ENCODE results near the gene TUBA8.
"Not testable (repeated sequence)": the region's sequence is repeated elsewhere in the genome, so short reads cannot be mapped to it uniquely, and the experiment has no call there.

The TUBA8 gene

DNA sequence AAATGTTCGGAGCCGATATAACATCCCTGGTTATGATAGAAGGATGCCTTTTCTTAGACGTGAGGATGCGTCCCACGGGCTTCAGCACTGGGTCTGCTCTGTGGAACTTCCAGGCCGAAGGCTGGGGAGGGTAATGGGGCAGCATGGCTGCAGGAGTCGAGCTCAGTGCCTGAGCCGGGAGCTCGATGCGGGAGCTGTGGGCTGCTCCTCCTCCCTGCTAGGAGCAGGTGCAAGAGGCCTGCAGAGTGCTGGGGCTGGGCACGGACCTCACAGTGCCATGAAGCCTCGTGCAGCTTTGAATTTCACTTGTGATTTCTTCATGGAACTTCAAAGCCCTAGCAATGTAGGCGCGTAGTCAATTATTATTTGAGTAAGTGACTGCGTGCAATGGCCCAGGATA lies 6.0 kb downstream of the TUBA8 start:
- DNase-seq = no peak
- intact Hi-C loops (cut with DNase I) = no loop called here

DNA sequence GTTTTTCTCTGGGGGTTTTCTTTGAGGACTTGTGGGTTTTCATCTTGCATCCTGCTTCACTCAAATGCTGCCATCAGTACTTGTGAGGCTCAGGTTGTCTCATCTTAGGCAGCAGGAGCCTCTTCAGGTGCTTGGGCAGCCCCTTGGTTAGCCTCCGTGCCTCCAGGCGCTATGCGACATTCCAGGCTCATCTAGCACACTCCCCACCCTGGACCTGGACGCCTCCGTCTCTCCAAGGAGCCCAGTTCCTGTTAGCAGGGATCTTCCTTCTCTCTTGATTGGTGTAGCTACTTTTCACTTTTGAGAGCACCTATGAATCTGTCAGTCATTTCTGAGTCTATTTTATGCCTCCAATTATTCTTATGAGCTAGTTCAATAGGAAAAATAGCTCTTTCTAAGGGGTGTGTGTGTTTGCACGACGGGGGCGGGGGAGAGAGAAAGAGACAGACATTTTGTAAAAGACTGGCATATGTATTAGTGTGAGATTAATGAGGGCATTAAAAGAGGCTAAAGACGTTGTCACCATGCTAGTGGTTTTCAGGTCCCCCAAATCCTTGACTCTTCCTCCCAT lies 7.8 kb downstream of the TUBA8 start:
- intact Hi-C loops (cut with DNase I) = no loop called here
- DNase-seq = peak in 27 of 42 donors; percentile 25 to 82 (median 54)

DNA sequence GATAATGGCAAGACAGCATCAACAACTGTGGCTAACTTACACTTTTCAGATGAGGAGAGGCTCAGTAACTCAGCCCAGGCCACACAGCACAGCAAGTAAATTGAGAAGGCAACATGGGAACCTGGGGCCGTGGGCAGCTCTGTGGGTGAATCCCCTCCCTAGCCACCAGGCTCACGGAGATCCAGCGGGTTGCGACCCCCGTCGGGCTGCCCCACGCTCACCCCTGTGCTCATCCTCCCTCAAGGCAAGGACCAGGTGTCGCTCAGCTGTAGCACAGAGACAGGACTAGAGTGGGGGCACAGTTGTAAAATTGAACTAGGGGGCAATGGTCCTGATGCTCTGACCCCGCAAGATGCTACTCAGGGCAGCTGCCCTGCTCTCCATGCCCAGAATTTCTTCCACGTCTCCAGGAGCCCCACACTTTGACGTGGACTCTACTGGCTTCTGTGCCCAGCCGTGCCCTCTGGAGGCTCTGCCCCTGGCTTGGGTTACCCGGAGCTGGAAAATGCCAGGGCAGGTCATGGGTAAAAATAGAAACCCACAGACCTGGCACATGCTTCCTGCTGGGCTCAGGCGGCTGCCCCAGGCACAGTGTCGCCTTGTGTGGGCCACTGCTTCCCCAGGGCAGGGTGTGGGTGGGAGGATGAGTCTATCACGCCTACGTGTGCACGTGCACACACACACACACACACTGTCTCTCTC lies 9.0 kb downstream of the TUBA8 start:
- intact Hi-C loops (cut with DNase I) = no loop called here
- DNase-seq = peak in 16 of 42 donors; percentile 19 to 58 (median 45)

DNA sequence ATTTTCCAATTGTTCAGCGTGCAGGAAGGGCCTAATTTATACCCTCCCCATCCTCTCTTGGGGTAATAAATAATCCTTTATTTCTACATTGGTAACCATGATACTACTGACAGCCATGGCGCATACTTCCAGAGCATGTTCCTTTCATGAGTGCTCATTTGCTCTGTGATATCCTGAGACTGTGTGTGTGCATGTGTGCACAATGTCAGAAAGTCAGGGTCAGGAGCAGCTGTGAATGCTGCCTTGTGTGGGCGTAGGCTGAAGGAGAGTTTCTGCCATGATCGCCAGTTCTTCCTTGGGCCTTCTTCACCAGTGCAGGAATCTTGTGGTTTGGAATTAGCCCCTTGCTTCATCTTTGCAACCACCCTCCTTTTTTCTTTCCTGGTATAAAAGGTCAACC lies 10.2 kb downstream of the TUBA8 start:
- intact Hi-C loops (cut with DNase I) = no loop called here
- peak in 1 of 42 donors; percentile 20 for DNase-seq

DNA sequence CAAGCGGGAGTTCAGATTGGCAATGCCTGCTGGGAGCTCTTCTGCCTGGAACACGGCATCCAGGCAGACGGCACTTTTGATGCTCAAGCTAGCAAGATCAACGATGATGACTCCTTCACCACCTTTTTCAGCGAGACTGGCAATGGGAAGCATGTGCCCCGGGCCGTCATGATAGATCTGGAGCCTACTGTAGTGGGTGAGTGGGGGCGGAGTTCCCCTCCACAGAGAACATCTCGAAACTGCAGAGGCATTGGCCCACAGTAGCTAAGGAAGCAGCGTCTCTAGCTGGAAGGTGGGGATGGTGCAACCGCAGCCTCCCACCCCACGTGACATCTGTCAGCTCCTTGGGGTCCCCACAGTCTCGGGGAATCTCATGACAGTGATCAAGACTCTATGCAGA lies 10.9 kb downstream of the TUBA8 start:
- intact Hi-C loops (cut with DNase I) = no loop called here
- DNase-seq = peak in 26 of 42 donors; percentile 29 to 77 (median 50)

DNA sequence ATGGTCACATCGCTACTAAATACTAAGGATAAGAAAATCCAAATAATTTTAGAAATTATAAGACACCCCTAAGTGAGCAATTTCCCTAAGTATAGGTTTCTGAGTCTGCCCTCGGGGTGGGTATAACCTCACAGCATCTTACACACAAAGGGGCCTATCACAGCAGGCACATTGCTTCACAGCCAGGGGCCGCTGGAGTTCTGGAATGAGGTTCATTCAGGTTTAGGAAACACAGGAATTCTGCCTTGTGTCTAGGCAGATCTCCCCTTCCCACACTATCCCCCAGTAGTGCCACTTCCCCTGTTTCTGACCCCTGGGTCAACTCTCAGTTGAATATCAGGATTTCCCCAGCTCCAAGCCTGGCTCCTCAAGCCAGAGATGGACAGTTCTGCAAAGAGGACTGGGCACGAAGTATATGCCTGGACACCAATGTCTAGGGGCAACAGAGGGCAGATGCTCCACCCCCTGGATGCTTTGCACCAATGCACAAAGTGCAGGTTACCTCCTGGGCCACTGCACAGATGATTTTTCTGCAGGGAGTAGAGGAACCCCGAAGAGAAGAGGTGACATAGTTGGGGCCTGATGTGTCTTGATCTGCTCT lies 11.4 kb downstream of the TUBA8 start:
- DNase-seq = peak in 2 of 42 donors; percentile 18 to 19

DNA sequence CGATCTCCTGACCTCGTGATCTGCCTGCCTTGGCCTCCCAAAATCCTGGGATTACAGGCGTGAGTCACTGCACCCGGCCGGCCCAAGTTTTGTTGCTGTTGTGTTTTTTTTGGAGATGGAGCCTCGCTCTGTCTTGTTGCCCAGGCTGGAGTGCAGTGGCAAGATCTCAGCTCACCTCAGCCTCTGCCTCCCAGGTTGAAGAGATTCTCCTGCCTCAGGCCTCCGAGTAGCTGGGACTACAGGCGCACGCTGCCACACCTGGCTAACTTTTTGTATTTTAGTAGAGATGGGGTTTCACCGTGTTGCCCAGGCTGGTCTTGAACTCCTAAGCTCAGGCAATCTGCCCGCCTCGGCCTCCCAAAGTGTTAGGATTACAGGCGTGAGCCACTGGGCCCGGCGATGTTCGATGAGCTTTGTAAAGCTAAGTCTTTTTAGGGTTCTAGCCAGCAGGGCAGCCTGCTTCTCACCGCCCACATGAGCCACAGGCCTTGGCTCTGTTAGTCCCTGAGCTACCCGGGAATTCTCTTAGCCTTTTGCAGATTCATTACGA lies 12.9 kb downstream of the TUBA8 start:
- peak in 1 of 42 donors; percentile 25 for DNase-seq
- intact Hi-C loops (cut with DNase I) = not testable (repeated sequence)

More for the DNA sequence above, 11.4 kb downstream of the TUBA8 start:
- intact Hi-C loops (cut with DNase I) = no loop called here

DNA sequence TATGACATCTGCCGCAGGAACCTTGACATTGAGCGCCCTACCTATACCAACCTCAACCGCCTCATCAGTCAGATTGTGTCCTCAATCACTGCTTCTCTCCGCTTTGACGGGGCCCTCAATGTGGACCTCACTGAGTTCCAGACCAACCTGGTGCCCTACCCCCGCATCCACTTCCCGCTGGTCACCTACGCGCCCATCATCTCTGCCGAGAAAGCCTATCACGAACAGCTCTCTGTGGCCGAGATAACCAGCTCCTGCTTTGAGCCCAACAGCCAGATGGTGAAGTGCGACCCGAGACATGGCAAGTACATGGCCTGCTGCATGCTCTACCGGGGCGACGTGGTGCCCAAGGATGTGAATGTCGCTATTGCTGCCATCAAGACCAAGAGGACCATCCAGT lies 16.0 kb downstream of the TUBA8 start:
- intact Hi-C loops (cut with DNase I) = no loop called here
- DNase-seq = peak in 1 of 42 donors; percentile 24

DNA sequence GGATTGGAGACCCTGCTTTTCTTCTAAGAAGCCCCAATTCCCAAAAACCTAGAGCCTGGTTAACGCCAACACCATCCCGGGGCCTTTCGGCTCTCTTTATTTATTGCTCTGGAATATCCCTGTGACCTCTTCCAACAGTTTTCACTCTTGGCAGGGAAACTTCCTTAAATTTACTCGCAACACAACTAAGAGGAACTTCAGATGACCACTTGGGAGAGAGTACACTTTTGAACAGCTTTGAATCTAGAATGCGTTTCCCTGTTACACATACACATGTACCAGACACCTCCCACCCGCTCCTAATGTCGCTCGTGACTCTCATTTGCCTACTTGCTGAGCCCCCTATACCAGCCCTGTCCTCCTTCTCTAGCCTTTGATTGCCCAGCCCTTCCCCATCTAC lies 19.4 kb downstream of the TUBA8 start:
- DNase-seq = peak in 1 of 42 donors; percentile 31
- intact Hi-C loops (cut with DNase I) = no loop called here

DNA sequence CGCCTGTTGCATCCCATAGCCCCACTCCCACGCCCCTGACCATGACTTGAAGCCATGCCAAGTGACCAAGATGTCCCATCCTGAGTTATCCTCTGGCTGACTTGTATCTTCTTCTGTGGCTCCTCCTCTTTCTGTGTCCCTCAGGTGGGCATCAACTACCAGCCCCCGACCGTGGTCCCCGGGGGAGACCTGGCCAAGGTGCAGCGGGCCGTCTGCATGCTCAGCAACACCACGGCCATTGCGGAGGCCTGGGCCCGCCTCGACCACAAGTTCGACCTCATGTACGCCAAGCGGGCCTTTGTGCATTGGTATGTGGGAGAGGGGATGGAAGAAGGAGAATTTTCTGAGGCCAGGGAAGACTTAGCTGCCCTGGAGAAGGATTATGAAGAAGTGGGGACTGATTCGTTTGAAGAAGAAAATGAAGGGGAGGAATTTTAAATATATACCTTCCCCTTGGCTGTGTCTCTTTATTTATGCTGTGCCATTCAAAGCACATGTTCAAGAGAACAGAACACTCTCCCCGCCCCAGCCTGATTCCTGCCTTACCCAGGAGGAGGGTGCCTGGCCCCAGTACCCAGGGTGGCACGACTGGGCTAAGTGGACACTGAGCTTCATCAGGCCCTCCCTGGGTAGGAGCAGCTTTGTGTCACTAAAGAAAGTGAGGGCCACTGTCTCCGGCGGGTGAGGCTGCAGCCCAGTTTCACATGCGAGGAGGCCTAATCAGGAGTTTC lies 20.3 kb downstream of the TUBA8 start:
- intact Hi-C loops (cut with DNase I) = no loop called here
- DNase-seq = peak in 8 of 42 donors; percentile 24 to 68 (median 46)

DNA sequence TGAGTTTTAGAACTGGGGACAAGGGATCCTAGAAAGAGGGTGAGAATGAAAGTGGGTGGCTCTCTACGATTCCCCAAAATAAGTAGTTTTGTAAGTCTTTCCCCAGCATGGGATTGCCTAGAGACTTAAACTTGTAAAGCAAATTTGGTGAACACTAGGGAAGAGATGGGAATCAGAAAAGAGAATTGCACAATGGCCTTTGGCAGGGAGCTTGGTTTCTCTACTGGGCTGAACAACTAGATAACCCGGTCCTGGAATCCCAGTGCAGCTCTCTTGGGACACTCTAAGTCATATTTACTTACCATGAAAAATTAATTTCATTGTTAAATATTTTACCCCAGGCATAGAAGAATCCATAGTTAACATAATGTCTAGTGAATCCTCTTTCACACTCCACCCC lies 22.8 kb downstream of the TUBA8 start:
- intact Hi-C loops (cut with DNase I) = no loop called here
- DNase-seq = no peak

DNA sequence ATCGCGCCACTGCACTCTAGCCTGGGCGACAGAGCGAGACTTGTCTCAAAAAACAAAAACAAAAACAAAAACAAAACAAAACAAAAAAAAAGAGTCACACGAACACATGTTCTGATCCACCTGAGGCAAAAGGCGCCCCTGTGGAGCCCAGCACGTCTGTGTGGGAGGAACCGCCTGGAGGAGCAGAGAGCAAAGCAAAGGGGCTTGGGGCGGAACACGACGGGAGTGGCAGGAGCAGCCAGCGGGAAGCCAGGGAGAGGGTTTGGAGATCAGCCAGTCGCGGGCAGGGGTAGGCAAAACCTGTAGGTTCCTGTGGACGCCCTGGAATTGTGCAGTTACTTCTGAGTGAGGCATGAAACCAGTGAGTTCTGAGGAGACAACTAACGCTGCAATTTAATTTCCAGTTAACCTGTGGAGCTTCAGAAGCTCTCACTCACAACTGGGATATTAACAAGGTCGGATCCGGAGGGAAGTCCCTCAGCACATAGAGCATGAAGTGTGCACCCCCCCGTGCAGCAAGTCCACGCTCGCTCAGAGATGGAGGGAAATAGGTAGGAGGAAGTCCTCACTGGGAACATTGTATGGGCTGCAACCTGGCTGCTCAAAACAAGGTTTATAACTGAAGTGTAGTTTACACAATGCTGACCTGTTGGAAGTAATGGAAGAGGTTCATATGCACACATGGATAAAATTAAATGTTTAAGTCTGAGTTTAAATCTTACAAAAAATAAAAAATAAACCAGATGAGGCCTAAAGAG lies 26.1 kb downstream of the TUBA8 start:
- intact Hi-C loops (cut with DNase I) = no loop called here
- peak in 1 of 42 donors; percentile 59 for DNase-seq

DNA sequence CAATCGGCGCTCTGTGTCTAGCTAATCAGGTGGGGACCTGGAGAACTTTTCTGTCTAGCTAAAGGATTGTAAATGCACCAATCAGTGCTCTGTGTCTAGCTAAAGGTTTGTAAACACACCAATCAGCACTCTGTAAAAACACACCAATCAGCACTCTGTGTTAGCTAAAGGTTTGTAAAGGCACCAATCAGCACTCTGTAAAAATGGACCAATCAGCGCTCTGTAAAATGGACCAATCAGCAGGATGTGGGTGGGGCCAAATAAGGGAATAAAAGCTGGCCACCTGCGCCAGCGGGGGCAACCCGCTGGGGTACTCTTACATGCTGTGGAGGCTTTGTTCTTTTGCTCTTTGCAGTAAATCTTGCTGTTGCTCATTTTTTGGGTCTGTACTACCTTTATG lies 30.4 kb downstream of the TUBA8 start:
- intact Hi-C loops (cut with DNase I); DNase-seq: not testable (repeated sequence)

DNA sequence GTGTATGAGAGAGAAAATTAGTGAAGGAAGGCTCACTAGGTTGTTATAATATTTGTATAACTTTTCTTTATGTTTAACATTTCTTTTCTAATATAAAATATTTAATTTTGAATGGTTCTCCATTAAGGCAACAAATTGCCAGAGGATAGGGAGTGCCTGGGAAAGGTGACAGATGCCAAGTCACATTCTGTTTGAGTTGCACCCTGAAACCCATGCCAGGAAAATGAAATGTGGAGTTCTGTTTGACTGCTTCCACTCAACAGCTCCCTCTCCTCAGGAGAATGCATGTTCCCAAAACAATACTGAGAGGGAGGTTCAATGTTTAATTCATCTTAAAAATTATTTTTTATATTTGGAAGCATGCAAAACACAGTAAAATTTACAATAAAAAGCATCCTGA lies 33.5 kb downstream of the TUBA8 start:
- intact Hi-C loops (cut with DNase I) = no loop called here
- DNase-seq = no peak

DNA sequence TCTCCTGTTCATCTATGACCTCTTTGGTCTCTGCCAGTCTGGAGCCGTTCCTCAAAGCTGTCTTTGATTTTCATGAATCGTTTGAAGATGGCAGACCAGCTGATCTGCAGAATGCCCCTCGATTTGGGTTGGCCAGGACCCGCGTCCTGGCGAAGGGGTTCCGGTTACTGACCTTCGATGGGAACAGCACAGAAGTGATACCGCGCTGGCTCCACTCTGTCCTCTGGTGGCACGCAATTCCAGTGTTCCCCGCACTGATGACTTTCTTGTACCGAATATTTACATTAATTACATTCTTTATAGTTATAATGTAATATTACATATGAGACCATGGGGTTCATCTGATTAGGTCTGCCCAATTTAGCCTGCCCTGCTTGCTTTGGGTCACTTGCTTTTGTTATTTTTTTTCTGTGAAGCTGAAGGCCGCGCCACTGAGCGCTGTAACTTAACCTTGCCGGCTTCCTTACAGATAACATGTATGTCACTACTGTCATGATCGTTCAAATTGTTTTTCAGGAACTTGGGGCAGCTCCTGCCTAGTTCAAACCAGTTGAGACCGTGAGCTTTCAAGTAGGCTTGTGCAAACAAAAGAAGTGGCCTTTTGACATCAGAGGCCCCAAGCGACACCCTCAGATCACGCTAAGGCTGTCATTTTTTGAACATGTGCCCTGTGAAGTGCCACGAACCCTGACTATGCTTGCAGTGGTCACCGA lies 35.2 kb downstream of the TUBA8 start:
- no peak for DNase-seq
- intact Hi-C loops (cut with DNase I) = no loop called here

DNA sequence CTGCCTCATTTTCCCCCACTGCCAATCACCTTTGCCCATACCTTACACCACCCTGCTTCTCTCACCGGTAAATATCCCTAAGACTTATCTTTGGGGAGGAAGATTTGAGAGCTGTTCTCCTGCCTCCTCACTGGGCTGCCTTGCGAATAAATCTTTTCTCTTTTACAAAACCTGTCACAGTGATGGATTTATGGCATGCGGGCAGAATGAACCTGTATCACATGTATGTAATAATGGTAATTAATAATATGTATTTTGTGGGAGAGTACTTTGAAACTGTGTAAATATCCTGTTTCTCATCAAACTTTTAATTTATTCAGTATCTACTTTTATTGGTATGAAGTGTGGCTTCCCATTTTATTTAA lies 35.8 kb downstream of the TUBA8 start:
- no peak for DNase-seq
- intact Hi-C loops (cut with DNase I) = no loop called here

DNA sequence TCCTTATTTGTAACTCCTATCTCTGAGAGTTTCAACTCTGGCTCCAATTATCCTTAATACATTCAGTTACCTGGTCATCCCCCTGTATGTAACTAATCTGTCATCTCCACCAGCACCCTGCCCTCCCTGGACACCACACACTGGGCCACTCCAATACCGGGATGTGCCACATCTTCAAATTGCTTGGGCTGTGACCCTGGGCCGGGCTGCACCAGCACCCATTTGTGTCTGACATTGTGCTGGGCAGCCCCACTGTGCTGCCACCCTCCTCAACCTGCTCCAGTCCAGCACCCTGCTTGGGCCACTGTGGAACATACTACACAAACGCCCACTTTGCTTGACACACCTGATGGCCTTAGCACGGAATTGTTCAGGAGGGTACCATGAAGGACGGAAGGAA lies 37.2 kb downstream of the TUBA8 start:
- DNase-seq = no peak
- intact Hi-C loops (cut with DNase I) = no loop called here

DNA sequence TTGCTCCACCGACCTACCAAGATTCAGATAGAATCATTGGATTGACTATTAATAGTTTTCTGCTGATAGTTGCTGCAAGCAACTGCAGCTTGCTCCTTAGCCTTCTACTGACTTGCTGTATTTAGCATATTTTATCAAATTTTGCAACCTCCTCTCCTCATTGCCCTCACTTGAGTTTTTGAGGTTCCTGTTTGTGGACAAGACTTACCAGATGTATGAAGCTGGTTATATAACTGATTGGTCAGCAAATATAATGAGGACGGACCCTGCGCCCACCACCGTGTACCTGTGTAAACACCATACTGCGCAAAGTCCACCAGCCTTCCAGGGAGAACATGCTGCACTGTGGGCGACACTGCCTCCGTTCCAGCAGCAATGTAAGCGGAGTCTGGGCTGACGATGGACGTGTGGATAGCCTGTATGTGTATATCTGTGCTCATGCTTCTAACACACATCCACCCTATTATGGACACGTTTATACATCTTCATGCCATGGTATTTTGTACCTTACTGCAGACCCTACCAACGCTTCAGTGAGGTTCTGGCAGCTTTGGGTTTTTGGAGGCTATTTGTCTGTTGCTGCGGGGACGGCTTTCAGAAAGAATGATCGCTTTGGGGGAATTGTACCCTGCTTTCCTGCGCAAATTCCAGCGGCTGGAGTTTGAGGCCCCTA lies 37.8 kb downstream of the TUBA8 start:
- intact Hi-C loops (cut with DNase I) = no loop called here
- DNase-seq = no peak

Data from head of caudate nucleus (tissue), 42 donors.